ENCODE data around the gene CRYGB.
"Not testable (repeated sequence)": the region's sequence is repeated elsewhere in the genome, so short reads cannot be mapped to it uniquely, and the experiment has no call there.

CRYGB gene

DNA sequence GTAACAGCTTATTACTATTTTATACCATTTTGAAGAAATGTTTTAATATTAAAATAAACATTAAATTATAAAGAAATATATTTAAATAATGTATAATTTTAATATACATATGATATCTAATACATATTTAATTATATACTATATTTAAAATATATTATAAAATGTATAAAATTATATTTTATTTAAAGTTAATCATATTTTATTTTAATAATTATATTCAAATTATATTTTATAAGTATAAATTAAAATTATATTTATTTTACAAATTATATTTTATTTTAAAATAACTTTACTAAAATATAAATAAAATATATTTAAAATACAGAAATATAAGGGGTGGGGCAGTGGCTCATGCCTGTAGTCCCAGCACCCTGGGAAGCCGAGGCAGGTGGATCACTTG lies 23.7 kb downstream of the CRYGB start:
- no peak overlapping the region for H3K4me2 ChIP-seq (ENCODE audit: low read depth, low read length)
- H3K4me1 ChIP-seq (ENCODE audit: low read length) = no peaks in the 10 kb centered on the region
- no peak overlapping the region for H3K27ac ChIP-seq (ENCODE audit: low read length)
- H3K9me3 ChIP-seq (replicated peaks; ENCODE audit: insufficient read depth, low read length) = no peaks in the 10 kb centered on the region
- DNase-seq = no peak
- no peaks in the 10 kb centered on the region for H4K20me1 ChIP-seq (ENCODE audit: insufficient read depth, low read length)
- H3K27me3 ChIP-seq (replicated peaks; ENCODE audit: insufficient read depth, low read length) = no peaks in the 10 kb centered on the region
- no peaks in the 10 kb centered on the region for H3K9me2 ChIP-seq (replicated peaks; ENCODE audit: insufficient read depth, low read length)
- TF ChIP-seq, protein P1, sequence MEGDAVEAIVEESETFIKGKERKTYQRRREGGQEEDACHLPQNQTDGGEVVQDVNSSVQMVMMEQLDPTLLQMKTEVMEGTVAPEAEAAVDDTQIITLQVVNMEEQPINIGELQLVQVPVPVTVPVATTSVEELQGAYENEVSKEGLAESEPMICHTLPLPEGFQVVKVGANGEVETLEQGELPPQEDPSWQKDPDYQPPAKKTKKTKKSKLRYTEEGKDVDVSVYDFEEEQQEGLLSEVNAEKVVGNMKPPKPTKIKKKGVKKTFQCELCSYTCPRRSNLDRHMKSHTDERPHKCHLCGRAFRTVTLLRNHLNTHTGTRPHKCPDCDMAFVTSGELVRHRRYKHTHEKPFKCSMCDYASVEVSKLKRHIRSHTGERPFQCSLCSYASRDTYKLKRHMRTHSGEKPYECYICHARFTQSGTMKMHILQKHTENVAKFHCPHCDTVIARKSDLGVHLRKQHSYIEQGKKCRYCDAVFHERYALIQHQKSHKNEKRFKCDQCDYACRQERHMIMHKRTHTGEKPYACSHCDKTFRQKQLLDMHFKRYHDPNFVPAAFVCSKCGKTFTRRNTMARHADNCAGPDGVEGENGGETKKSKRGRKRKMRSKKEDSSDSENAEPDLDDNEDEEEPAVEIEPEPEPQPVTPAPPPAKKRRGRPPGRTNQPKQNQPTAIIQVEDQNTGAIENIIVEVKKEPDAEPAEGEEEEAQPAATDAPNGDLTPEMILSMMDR (IDR thresholded peaks at IDR 0.05; ENCODE audit: low read length) = no peak
- no peak for TF ChIP-seq EZH2phosphoT487 (IDR thresholded peaks at IDR 0.05; ENCODE audit: low read length)
- TF ChIP-seq EZH2 (optimal IDR thresholded peaks at IDR 0.05; ENCODE audit: low read depth, low read length) = no peak
- no peak overlapping the region for H2AFZ ChIP-seq (ENCODE audit: low read length)
- H3F3A ChIP-seq (ENCODE audit: insufficient read depth, low read length) = no peaks in the 10 kb centered on the region
- H3K4me3 ChIP-seq (ENCODE audit: low read length) = no peak overlapping the region
- H3K79me2 ChIP-seq (ENCODE audit: low read length) = no peaks in the 10 kb centered on the region
- no peak overlapping the region for H3K9ac ChIP-seq (ENCODE audit: low read length)
- no peaks in the 10 kb centered on the region for H3K36me3 ChIP-seq (replicated peaks; ENCODE audit: insufficient read depth, low read length)

GRCh38 chr2:208118918-208119317 lies 27.0 kb downstream of the CRYGB start:
- Histone ChIP-seq H3K79me2 (ENCODE audit: low read length) (no peaks in the 10 kb centered on the region), H2AFZ (ENCODE audit: low read length) (no peak overlapping the region), H4K20me1 (ENCODE audit: insufficient read depth, low read length) (no peaks in the 10 kb centered on the region), H3F3A (ENCODE audit: insufficient read depth, low read length) (no peaks in the 10 kb centered on the region), H3K4me2 (ENCODE audit: low read depth, low read length) (no peak overlapping the region), H3K4me1 (ENCODE audit: low read length) (no peaks in the 10 kb centered on the region), H3K27ac (ENCODE audit: low read length) (no peak overlapping the region), H3K9me3 (replicated peaks; ENCODE audit: insufficient read depth, low read length) (no peaks in the 10 kb centered on the region), H3K27me3 (replicated peaks; ENCODE audit: insufficient read depth, low read length) (no peaks in the 10 kb centered on the region), H3K9ac (ENCODE audit: low read length) (no peak overlapping the region), H3K9me2 (replicated peaks; ENCODE audit: insufficient read depth, low read length) (no peaks in the 10 kb centered on the region), H3K36me3 (replicated peaks; ENCODE audit: insufficient read depth, low read length) (no peaks in the 10 kb centered on the region), H3K4me3 (ENCODE audit: low read length) (no peak overlapping the region)
- no peak for DNase-seq
- TF ChIP-seq, protein P1 (IDR thresholded peaks at IDR 0.05; ENCODE audit: low read length) = no peak
- TF ChIP-seq EZH2 (optimal IDR thresholded peaks at IDR 0.05; ENCODE audit: low read depth, low read length) = no peak
- TF ChIP-seq EZH2phosphoT487 (IDR thresholded peaks at IDR 0.05; ENCODE audit: low read length) = no peak

DNA sequence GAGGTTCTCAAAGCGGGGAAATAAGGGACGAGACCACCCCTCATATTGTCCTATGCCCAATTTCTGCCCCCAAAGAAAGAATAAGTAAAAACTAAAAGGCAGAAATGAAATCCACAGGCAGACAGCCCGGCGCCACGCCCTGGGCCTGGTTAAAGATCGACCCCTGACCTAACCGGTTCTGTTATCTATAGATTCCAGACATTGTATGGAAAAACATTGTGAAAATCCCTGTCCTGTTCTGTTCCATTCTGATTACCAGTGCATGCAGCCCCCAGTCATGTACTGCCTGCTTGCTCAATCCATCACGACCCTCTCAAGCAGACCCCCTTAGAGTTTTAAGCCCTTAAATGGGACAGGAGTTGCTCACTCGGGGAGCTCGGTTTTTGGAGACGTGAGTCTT lies 28.6 kb downstream of the CRYGB start:
- not testable (repeated sequence) for H3K27ac ChIP-seq (ENCODE audit: low read length); H3K27me3 ChIP-seq (replicated peaks; ENCODE audit: insufficient read depth, low read length); DNase-seq; H3K9me3 ChIP-seq (replicated peaks; ENCODE audit: insufficient read depth, low read length); H3F3A ChIP-seq (ENCODE audit: insufficient read depth, low read length); H3K79me2 ChIP-seq (ENCODE audit: low read length); H3K9ac ChIP-seq (ENCODE audit: low read length); H2AFZ ChIP-seq (ENCODE audit: low read length); H3K4me1 ChIP-seq (ENCODE audit: low read length); H3K4me2 ChIP-seq (ENCODE audit: low read depth, low read length); H3K9me2 ChIP-seq (replicated peaks; ENCODE audit: insufficient read depth, low read length); H3K36me3 ChIP-seq (replicated peaks; ENCODE audit: insufficient read depth, low read length); H4K20me1 ChIP-seq (ENCODE audit: insufficient read depth, low read length); H3K4me3 ChIP-seq (ENCODE audit: low read length)

DNA sequence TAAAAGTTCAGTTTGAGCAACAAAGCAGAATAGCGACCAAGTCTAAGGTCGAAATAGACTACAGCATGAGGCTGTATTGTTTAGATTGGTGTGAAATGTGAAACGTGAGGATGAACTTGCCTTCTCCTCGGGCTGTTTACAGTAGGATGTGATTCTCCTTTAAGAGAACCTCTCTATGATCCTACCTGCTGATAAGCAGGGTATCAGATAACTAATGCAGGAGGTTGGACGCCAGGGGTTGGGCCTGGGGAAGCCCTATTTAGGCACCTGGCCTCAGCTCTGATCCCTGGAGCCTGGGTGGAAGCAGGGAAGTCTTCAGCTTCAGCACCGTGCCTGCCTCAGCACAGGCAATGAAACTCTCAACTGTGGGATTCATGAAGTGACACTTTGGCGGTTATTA lies 33.0 kb downstream of the CRYGB start:
- H3K9ac ChIP-seq (ENCODE audit: low read length) = no peak overlapping the region

GRCh38 chr2:208112273-208112745 lies 33.6 kb downstream of the CRYGB start:
- not testable (repeated sequence) for H3K9ac ChIP-seq (ENCODE audit: low read length); H3K4me1 ChIP-seq (ENCODE audit: low read length); H3K27me3 ChIP-seq (replicated peaks; ENCODE audit: insufficient read depth, low read length); H3K36me3 ChIP-seq (replicated peaks; ENCODE audit: insufficient read depth, low read length); H3K4me2 ChIP-seq (ENCODE audit: low read depth, low read length); H2AFZ ChIP-seq (ENCODE audit: low read length); H3K79me2 ChIP-seq (ENCODE audit: low read length); H3K9me3 ChIP-seq (replicated peaks; ENCODE audit: insufficient read depth, low read length); H3K9me2 ChIP-seq (replicated peaks; ENCODE audit: insufficient read depth, low read length); H3K4me3 ChIP-seq (ENCODE audit: low read length); H3K27ac ChIP-seq (ENCODE audit: low read length); H3F3A ChIP-seq (ENCODE audit: insufficient read depth, low read length); DNase-seq; H4K20me1 ChIP-seq (ENCODE audit: insufficient read depth, low read length)

More for the DNA sequence above, 33.0 kb downstream of the CRYGB start:
- no peaks in the 10 kb centered on the region for H3K79me2 ChIP-seq (ENCODE audit: low read length)
- H2AFZ ChIP-seq (ENCODE audit: low read length) = no peak overlapping the region
- no peak overlapping the region for H3K4me3 ChIP-seq (ENCODE audit: low read length)
- no peaks in the 10 kb centered on the region for H3F3A ChIP-seq (ENCODE audit: insufficient read depth, low read length)
- H4K20me1 ChIP-seq (ENCODE audit: insufficient read depth, low read length) = no peaks in the 10 kb centered on the region
- no peaks in the 10 kb centered on the region for H3K27me3 ChIP-seq (replicated peaks; ENCODE audit: insufficient read depth, low read length)
- no peak for DNase-seq
- no peaks in the 10 kb centered on the region for H3K9me2 ChIP-seq (replicated peaks; ENCODE audit: insufficient read depth, low read length)
- no peak overlapping the region for H3K27ac ChIP-seq (ENCODE audit: low read length)
- no peaks in the 10 kb centered on the region for H3K36me3 ChIP-seq (replicated peaks; ENCODE audit: insufficient read depth, low read length)
- H3K4me1 ChIP-seq (ENCODE audit: low read length) = no peaks in the 10 kb centered on the region
- TF ChIP-seq EZH2 (optimal IDR thresholded peaks at IDR 0.05; ENCODE audit: low read depth, low read length) (no peak), EZH2phosphoT487 (IDR thresholded peaks at IDR 0.05; ENCODE audit: low read length) (no peak)
- TF ChIP-seq, protein P1 (IDR thresholded peaks at IDR 0.05; ENCODE audit: low read length) = no peak
- H3K4me2 ChIP-seq (ENCODE audit: low read depth, low read length) = no peak overlapping the region
- no peaks in the 10 kb centered on the region for H3K9me3 ChIP-seq (replicated peaks; ENCODE audit: insufficient read depth, low read length)

All from MM.1S (cell line).